Ishikawa (cell line): ENCODE measurements around the gene AVEN.

Experiments
- CEBPB ChIP-seq: IDR thresholded peaks from 2 replicates; pipeline ENCODE4 v1.6.1; 2012
- CREB1 ChIP-seq: IDR thresholded peaks from 2 replicates; pipeline ENCODE4 v1.6.1; 2012; ENCODE audit warnings: low read depth
- EGR1 ChIP-seq: IDR thresholded peaks from 2 replicates; pipeline ENCODE4 v1.6.1; 2012
- EP300 ChIP-seq: IDR thresholded peaks from 2 replicates; pipeline ENCODE4 v1.6.1; 2012; ENCODE audit warnings: borderline replicate concordance
- FOXM1 ChIP-seq: IDR thresholded peaks from 2 replicates; pipeline ENCODE4 v1.6.1; 2012; ENCODE audit warnings: low read depth, borderline replicate concordance
- NFIC ChIP-seq: IDR thresholded peaks from 2 replicates; pipeline ENCODE4 v1.6.1; 2012
- RAD21 ChIP-seq: IDR thresholded peaks from 2 replicates; pipeline ENCODE4 v1.6.1; 2012; ENCODE audit warnings: low read depth
- REST ChIP-seq: IDR thresholded peaks from 2 replicates; pipeline ENCODE4 v1.6.1; 2012; ENCODE audit warnings: low read depth, mild to moderate bottlenecking
- TAF1 ChIP-seq: IDR thresholded peaks from 2 replicates; pipeline ENCODE4 v1.6.1; 2012; ENCODE audit warnings: low read depth, mild to moderate bottlenecking
- TCF12 ChIP-seq: IDR thresholded peaks from 2 replicates; pipeline ENCODE4 v1.6.1; 2012; ENCODE audit warnings: low read depth
- TEAD4 ChIP-seq: IDR thresholded peaks from 2 replicates; pipeline ENCODE4 v1.6.1; 2012
- USF1 ChIP-seq: IDR thresholded peaks from 2 replicates; pipeline ENCODE4 v1.6.1; 2012
- YY1 ChIP-seq: IDR thresholded peaks from 2 replicates; pipeline ENCODE4 v1.6.1; 2012; ENCODE audit warnings: low read depth
- ZBTB7A ChIP-seq: IDR thresholded peaks from 2 replicates; pipeline ENCODE4 v1.6.1; 2012; ENCODE audit warnings: low read depth
- TF ChIP-seq, protein P1 (sequence below): IDR thresholded peaks from 2 replicates; pipeline ENCODE4 v1.6.1; 2012

AVEN gene

GRCh38 chr15:34059476-34059875, 20.5 kb upstream of the AVEN start:
- TF ChIP-seq REST (no peak), TAF1 (no peak), RAD21 (no peak), ZBTB7A (no peak), NFIC (no peak), EGR1 (no peak), USF1 (no peak), TEAD4 (no peak), FOXM1 (no peak), TCF12 (no peak), CEBPB (no peak), CREB1 (no peak), EP300 (no peak)
- TF ChIP-seq, protein P1, sequence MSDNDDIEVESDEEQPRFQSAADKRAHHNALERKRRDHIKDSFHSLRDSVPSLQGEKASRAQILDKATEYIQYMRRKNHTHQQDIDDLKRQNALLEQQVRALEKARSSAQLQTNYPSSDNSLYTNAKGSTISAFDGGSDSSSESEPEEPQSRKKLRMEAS, result no peak

DNA sequence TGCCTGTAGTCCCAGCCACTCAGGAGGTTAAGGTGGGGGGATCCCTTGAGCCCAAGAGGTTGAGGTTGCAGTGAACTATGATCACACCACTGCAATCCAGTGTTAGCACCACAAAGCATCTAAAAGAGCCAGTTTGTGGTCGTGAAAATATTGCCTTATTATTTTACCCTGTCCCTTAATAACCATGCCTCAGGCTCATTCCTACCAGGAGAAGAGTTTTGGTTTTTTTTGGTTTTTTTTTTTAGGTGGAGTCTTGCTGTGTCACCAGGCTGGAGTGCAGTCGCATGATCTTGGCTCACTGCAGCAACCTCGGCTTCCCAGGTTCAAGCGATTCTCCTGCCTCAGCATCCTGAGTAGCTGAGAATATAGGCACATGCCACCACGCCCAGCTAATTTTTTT, 17.9 kb upstream of the AVEN start:
- TF ChIP-seq TEAD4, result no peak
- TF ChIP-seq CEBPB, result no peak
- TF ChIP-seq YY1, result no peak
- TF ChIP-seq NFIC, result no peak
- no peak for TF ChIP-seq EGR1
- no peak for TF ChIP-seq EP300

GRCh38 chr15:34055868-34056595, 17.0 kb upstream of the AVEN start:
- no peak for TF ChIP-seq REST
- TF ChIP-seq EGR1, result no peak
- TF ChIP-seq FOXM1, result no peak
- no peak for TF ChIP-seq YY1
- no peak for TF ChIP-seq TCF12
- TF ChIP-seq CREB1, result no peak
- no peak for TF ChIP-seq TAF1
- TF ChIP-seq CEBPB, result no peak
- TF ChIP-seq ZBTB7A, result no peak
- no peak for TF ChIP-seq EP300
- TF ChIP-seq TEAD4, result no peak
- no peak for TF ChIP-seq RAD21
- TF ChIP-seq USF1, result no peak
- TF ChIP-seq NFIC, result no peak
- TF ChIP-seq, protein P1, result no peak

GRCh38 chr15:34054081-34054707, 15.2 kb upstream of the AVEN start:
- TF ChIP-seq REST (no peak), USF1 (no peak), TCF12 (no peak), TAF1 (no peak), RAD21 (no peak), EP300 (no peak), TEAD4 (no peak), CEBPB (no peak), FOXM1 (no peak), CREB1 (no peak)
